HepG2 (cell line): ENCODE results near the gene CCDC50. TPM values are rescaled to one million over a fixed set of nuclear protein-coding genes. Genes with fewer than 3 reads are reported as not detected.

ENCODE experiments used
- ATAC-seq: fragments of 200-7000 bp; cut with Tn5 transposase; 3 replicates; pipeline ENCODE4 v1.9.1; 2020; ENCODE audit warnings: mild to moderate bottlenecking, moderate library complexity
- Bru-seq: library from RNA; stranded (reverse); fragments of 400-500 nt; gene quantifications from one replicate; lab custom pipeline; 2021; lab: Mats Ljungman, UMichigan
- BruChase-seq, 2 experiments: library from RNA; stranded (reverse); fragments of 400-500 nt; gene quantifications; one replicate each; lab custom pipeline; 2021; lab: Mats Ljungman, UMichigan
- BruUV-seq: library from RNA; stranded (reverse); fragments of 400-500 nt; replicated peaks from 2 replicates; lab custom pipeline; 2021; lab: Mats Ljungman, UMichigan
- CTCF ChIA-PET: fragments of 300-600 bp; formaldehyde crosslinking; extraction: SDS; loops from one replicate; lab custom pipeline; 2021; ENCODE audit warnings: low total read pairs, inconsistent platforms, low intra/inter-chr PET ratio; lab: Yijun Ruan, JAX
- POLR2A ChIA-PET: fragments of 350-600 bp; sonication (Branson Sonifier 250); formaldehyde crosslinking; loops from one replicate; lab custom pipeline; 2020; ENCODE audit warnings: antibody characterized with exemption, inconsistent platforms; lab: Yijun Ruan, JAX
- DNase-seq: peaks from one replicate; pipeline ENCODE4 v3.0.0-alpha.2; 2015; ENCODE audit warnings: low spot score
- FAIRE-seq: peaks from 3 replicates; lab custom pipeline; 2011; peaks lifted over from hg19 to GRCh38; lab: Jason Lieb, UNC
- H2AFZ ChIP-seq: one replicate; pipeline ENCODE4 v1.6.1; 2011; ENCODE audit warnings: low read length, inconsistent platforms
- H3K27ac ChIP-seq: fragments of 300-600 bp; 3 replicates; pipeline ENCODE4 v1.8.0; 2011; ENCODE audit warnings: mixed run types, mild to moderate bottlenecking, mixed read lengths, low read length, inconsistent platforms; ENCODE audit not compliant: insufficient read depth; ENCODE audit errors: extremely low read length
- H3K27me3 ChIP-seq, 2 experiments: fragments of 200-600 bp in 1 of 2; 2 replicates in 1 of 2; 3 replicates in 1 of 2; pipeline versions ENCODE4 v1.6.0 to v1.8.0; 2011; ENCODE audit warnings: low read length in 2 of 2, mild to moderate bottlenecking in 2 of 2, moderate library complexity in 2 of 2, inconsistent platforms in 1 of 2; ENCODE audit not compliant: insufficient read depth in 2 of 2, control insufficient read depth in 1 of 2
- H3K36me3 ChIP-seq, 2 experiments: fragments of 200-600 bp in 1 of 2; replicated peaks in 1 of 2; 2 replicates in 1 of 2; 3 replicates in 1 of 2; pipeline versions ENCODE4 v1.5.1 to v1.8.0; 2011; ENCODE audit warnings: low read length in 2 of 2, inconsistent platforms in 1 of 2; ENCODE audit not compliant: insufficient read depth in 2 of 2, control insufficient read depth in 1 of 2
- H3K4me1 ChIP-seq: 2 replicates; pipeline ENCODE4 v1.5.1; 2012; ENCODE audit warnings: low read length, inconsistent platforms; ENCODE audit not compliant: insufficient read depth
- H3K4me2 ChIP-seq: 2 replicates; pipeline ENCODE4 v1.6.0; 2011; ENCODE audit warnings: low read depth, low read length, inconsistent platforms
- H3K4me3 ChIP-seq, 3 experiments: fragments of 200-600 bp in 1 of 3; sonication (generic), shearing (Covaris generic) in 1 of 3; replicated peaks in 1 of 3; 2 replicates each; pipeline ENCODE4 v1.5.1; 2011 to 2016; ENCODE audit warnings: low read length in 3 of 3, inconsistent platforms in 2 of 3, low read depth in 2 of 3, mild to moderate bottlenecking in 2 of 3, control low read depth in 1 of 3, mixed read lengths in 1 of 3; ENCODE audit not compliant: insufficient read depth in 1 of 3
- H3K79me2 ChIP-seq: one replicate; pipeline ENCODE4 v1.6.1; 2011; ENCODE audit warnings: low read length, inconsistent platforms; ENCODE audit not compliant: insufficient read depth
- H3K9ac ChIP-seq: 2 replicates; pipeline ENCODE4 v1.6.0; 2011; ENCODE audit warnings: mild to moderate bottlenecking, low read depth, low read length, inconsistent platforms; ENCODE audit not compliant: insufficient read depth
- H3K9me3 ChIP-seq: 2 replicates; pipeline ENCODE4 v1.5.1; 2012; ENCODE audit warnings: mild to moderate bottlenecking, low read length
- H4K20me1 ChIP-seq: 2 replicates; pipeline ENCODE4 v1.6.0; 2011; ENCODE audit warnings: inconsistent platforms, mild to moderate bottlenecking, low read length, moderate library complexity; ENCODE audit not compliant: insufficient read depth
- ADNP ChIP-seq: sonication (generic); formaldehyde crosslinking; IDR thresholded peaks from 2 replicates; pipeline ENCODE4 v1.4.0; 2020; ENCODE audit warnings: missing genetic modification reagents
- ATF2 ChIP-seq: sonication (generic); formaldehyde crosslinking; IDR thresholded peaks from 2 replicates; pipeline ENCODE4 v1.4.0; 2020; ENCODE audit warnings: missing genetic modification reagents
- BCL6 ChIP-seq: IDR thresholded peaks from 2 replicates; pipeline ENCODE4 v1.6.1; 2016; ENCODE audit warnings: missing genetic modification reagents, missing compliant biosample characterization
- KDM1A ChIP-seq: IDR thresholded peaks from 2 replicates; pipeline ENCODE4 v1.6.1; 2016; ENCODE audit warnings: missing compliant biosample characterization
- KDM6A ChIP-seq: IDR thresholded peaks from 2 replicates; pipeline ENCODE4 v1.6.1; 2016; ENCODE audit warnings: low read depth
- MBNL3 ChIP-seq: fragments of 250-450 bp; sonication (Bioruptor Pico); conservative IDR thresholded peaks from 2 replicates; pipeline ENCODE4 v1.8.0; 2022; ENCODE audit warnings: mild to moderate bottlenecking, inconsistent platforms
- MTA1 ChIP-seq: sonication (generic); formaldehyde crosslinking; IDR thresholded peaks from 2 replicates; pipeline ENCODE4 v1.4.0; 2020; ENCODE audit warnings: missing genetic modification reagents, mild to moderate bottlenecking, borderline replicate concordance
- RNF2 ChIP-seq: fragments of 450-650 bp; conservative IDR thresholded peaks from 2 replicates; pipeline ENCODE4 v1.6.1; 2016; ENCODE audit warnings: low read depth
- ZC3H13 ChIP-seq: sonication (generic); formaldehyde crosslinking; IDR thresholded peaks from 2 replicates; pipeline ENCODE4 v1.8.1; 2023; ENCODE audit warnings: mild to moderate bottlenecking, missing genetic modification reagents, moderate library complexity
- WGBS: methylation state at CpG from one replicate; pipeline ENCODE4 v1.1.6; 2017; ENCODE audit warnings: low lambda C conversion rate; 5-methylcytosine and 5-hydroxymethylcytosine counted together
- in situ Hi-C: cut with HindIII; loops from 2 replicates; pipeline ENCODE4 v1.10.0; 2017; ENCODE audit warnings: low pct_unique_long_range_greater_than_20kb; ENCODE audit not compliant: extremely low pct_ligation_motif_present
- intact Hi-C: fragments of 100-400 bp; cut with micrococcal nuclease; formaldehyde crosslinking; loops from one replicate; pipeline ENCODE4 v1.10.0; 2022; ENCODE audit not compliant: unreplicated experiment
- long read RNA-seq, 2 experiments: library from RNA in 1 of 2; library from polyadenylated mRNA in 1 of 2; stranded (forward) in 1 of 2; unstranded in 1 of 2; transcript quantifications; one replicate each; pipeline ENCODE4 v2.0.0, GENCODE V29; 2019 to 2022
- polyA minus RNA-seq, 3 experiments: library from RNA; depleted of rRNA, polyadenylated mRNA; stranded (reverse); fragments of >200 nt; gene quantifications; 2 replicates each; pipeline ENCODE4 v1.2.3, GENCODE V29; 2011; ENCODE audit warnings: low replicate concordance in 1 of 3
- polyA plus RNA-seq, 8 experiments: library from polyadenylated mRNA; depleted of rRNA in 3 of 8; stranded (reverse) in 7 of 8; unstranded in 1 of 8; fragments of >200 nt; fragmentation: Illumina TruSeq in 4 of 8; extraction: Trizol in 4 of 8; gene quantifications; 2 replicates each; pipeline versions ENCODE4 v1.2.1 to v1.2.3, GENCODE V29; 2011 to 2016; ENCODE audit warnings: low read depth in 4 of 8, missing spikeins in 1 of 8, mixed read lengths in 1 of 8; ENCODE audit not compliant: insufficient read depth in 1 of 8
- total RNA-seq, 5 experiments: library from RNA; depleted of rRNA; stranded (reverse); fragments of >200 nt; fragmentation: Illumina TruSeq; extraction: Trizol; gene quantifications; 2 replicates each; pipeline ENCODE4 v1.2.3, GENCODE V29; 2016; ENCODE audit warnings: low read depth in 1 of 5
- TF ChIP-seq, protein P1 (sequence below), 2 experiments: fragments of 450-650 bp in 1 of 2; sonication (generic) in 1 of 2; formaldehyde crosslinking; IDR thresholded peaks; 2 replicates each; pipeline versions ENCODE4 v1.5.0 to v1.8.0; 2020 to 2022; ENCODE audit warnings: mild to moderate bottlenecking in 1 of 2, missing genetic modification reagents in 1 of 2
- TF ChIP-seq, protein P2 (sequence below): IDR thresholded peaks from 2 replicates; pipeline ENCODE4 v1.6.1; 2012; ENCODE audit warnings: low read depth, low read length, improper control_type of control experiment

Gene CCDC50
- total RNA-seq (2016; rRNA removed; fragmentation: Illumina TruSeq; extraction: Trizol) (66.4 and 84.6 TPM in 2 replicates), polyA plus RNA-seq (2011; rRNA removed) (42.8 and 47.6 TPM in 2 replicates), polyA minus RNA-seq (2011; rRNA and poly(A)+ RNA removed; ENCODE audit: low replicate concordance) (36.4 and 43.0 TPM in 2 replicates), Bru-seq, nascent RNA (percentile 95 among the genes with signal in this experiment), BruChase-seq, experiment 1, labeled RNA remaining after a 6-hour chase (percentile 91 among the genes with signal in this experiment), BruChase-seq, experiment 2, labeled RNA remaining after a 2-hour chase (percentile 93 among the genes with signal in this experiment)
- 64.1 and 70.2 TPM in 2 replicates for total RNA-seq (2016; cell fraction: cytosol; rRNA removed; fragmentation: Illumina TruSeq; extraction: Trizol; ENCODE audit: low read depth)
- total RNA-seq (2016; cell fraction: insoluble cytoplasmic fraction; rRNA removed; fragmentation: Illumina TruSeq; extraction: Trizol) = 64.3 and 82.0 TPM in 2 replicates
- total RNA-seq (2016; cell fraction: membrane; rRNA removed; fragmentation: Illumina TruSeq; extraction: Trizol) = 93.5 and 98.5 TPM in 2 replicates
- 42.1 and 53.1 TPM in 2 replicates for total RNA-seq (2016; cell fraction: nucleus; rRNA removed; fragmentation: Illumina TruSeq; extraction: Trizol)
- polyA plus RNA-seq (2011; cell fraction: cytosol; rRNA removed) = 36.3 and 39.4 TPM in 2 replicates
- polyA plus RNA-seq (2011; cell fraction: nucleus; rRNA removed) = 30.4 and 34.1 TPM in 2 replicates
- 57.1 and 80.5 TPM in 2 replicates for polyA plus RNA-seq (2012)
- 73.6 and 85.5 TPM in 2 replicates for polyA plus RNA-seq (2016; cell fraction: cytosol; fragmentation: Illumina TruSeq; extraction: Trizol; ENCODE audit: low read depth)
- 81.6 and 82.7 TPM in 2 replicates for polyA plus RNA-seq (2016; cell fraction: insoluble cytoplasmic fraction; fragmentation: Illumina TruSeq; extraction: Trizol; ENCODE audit: low read depth)
- polyA plus RNA-seq (2016; cell fraction: membrane; fragmentation: Illumina TruSeq; extraction: Trizol; ENCODE audit: low read depth) = 79.3 and 86.2 TPM in 2 replicates
- 44.8 and 45.2 TPM in 2 replicates for polyA plus RNA-seq (2016; cell fraction: nucleus; fragmentation: Illumina TruSeq; extraction: Trizol; ENCODE audit: insufficient read depth, low read depth)
- 45.0 and 52.9 TPM in 2 replicates for polyA minus RNA-seq (2011; cell fraction: cytosol; rRNA and poly(A)+ RNA removed)
- 135 and 139 TPM in 2 replicates for polyA minus RNA-seq (2011; cell fraction: nucleus; rRNA and poly(A)+ RNA removed)
- long read RNA-seq, experiment 1, transcript CCDC50-202 (11 exons, 1,926 nt) = major isoform, 82 of 97 reads
- long read RNA-seq, experiment 1, partial matches to known transcripts = 11 of 97 reads
- long read RNA-seq, experiment 1, other reads (novel, unspliced or antisense) = 4 of 97 reads
- long read RNA-seq, experiment 2, transcript CCDC50-202 (11 exons, 1,926 nt) = major isoform, 108 of 209 reads
- long read RNA-seq, experiment 2, partial matches to known transcripts = 43 of 209 reads
- long read RNA-seq, experiment 2, other reads (novel, unspliced or antisense) = 58 of 209 reads

- 0 out of 2 replicates have a peak, but pooled peaks cover 7% of the 10 kb centered on the region for H4K20me1 ChIP-seq
- H3K4me1 ChIP-seq = peaks cover 47% of the 10 kb centered on the region
- no peaks in the 10 kb centered on the region for H3K9me3 ChIP-seq
- WGBS = 2% methylated on average over 10 of the region's 63 CpGs
- peak within 1 kb of the TSS; percentile 89 for H2AFZ ChIP-seq
- in situ Hi-C loops = no loop called here
- FAIRE-seq (no peak), ATAC-seq (peak; percentile 89), DNase-seq (peak; percentile 77)
- BruUV-seq = no TSS peak
- H3K4me2 ChIP-seq = peak within 1 kb of the TSS; percentile 89
- peaks cover 47% of the 10 kb centered on the region for H3K79me2 ChIP-seq
- peak within 1 kb of the TSS; percentile 94 for H3K9ac ChIP-seq
- CTCF ChIA-PET = no interaction called here
- peak within 1 kb of the TSS; percentile 70 to 89 (median 88) for H3K4me3 ChIP-seq
- H3K27ac ChIP-seq = peak within 1 kb of the TSS; percentile 95
- intact Hi-C loops = loop anchor here (1.0 kb wide), 1 partner anchor 24 kb away; no protein-coding TSS in a partner anchor
- H3K27me3 ChIP-seq = no peaks in the 10 kb centered on the region
- POLR2A ChIA-PET = interaction anchor here (1.5 to 2.1 kb wide), 3 partner anchors 9 to 24 kb away, joined by 3 to 9 read pairs (median 5); no protein-coding TSS in a partner anchor
- H3K36me3 ChIP-seq = no peaks in the 10 kb centered on the region
- peak; percentile 41; the same call in 1 of the 2 replicates for TF ChIP-seq KDM1A
- TF ChIP-seq ADNP (CRISPR knock-in tag) = no peak
- TF ChIP-seq, protein P1, sequence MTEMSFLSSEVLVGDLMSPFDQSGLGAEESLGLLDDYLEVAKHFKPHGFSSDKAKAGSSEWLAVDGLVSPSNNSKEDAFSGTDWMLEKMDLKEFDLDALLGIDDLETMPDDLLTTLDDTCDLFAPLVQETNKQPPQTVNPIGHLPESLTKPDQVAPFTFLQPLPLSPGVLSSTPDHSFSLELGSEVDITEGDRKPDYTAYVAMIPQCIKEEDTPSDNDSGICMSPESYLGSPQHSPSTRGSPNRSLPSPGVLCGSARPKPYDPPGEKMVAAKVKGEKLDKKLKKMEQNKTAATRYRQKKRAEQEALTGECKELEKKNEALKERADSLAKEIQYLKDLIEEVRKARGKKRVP (CRISPR knock-in tag; IDR thresholded peaks at IDR 0.05) = peak in 1 of 2 experiments; percentile 63; a peak in 2 of 4 replicates
- 0 out of 2 replicates have a peak, but pooled peaks have one; percentile 38 for TF ChIP-seq RNF2
- no peak for TF ChIP-seq MBNL3 (CRISPR knock-in tag)
- TF ChIP-seq, protein P2, sequence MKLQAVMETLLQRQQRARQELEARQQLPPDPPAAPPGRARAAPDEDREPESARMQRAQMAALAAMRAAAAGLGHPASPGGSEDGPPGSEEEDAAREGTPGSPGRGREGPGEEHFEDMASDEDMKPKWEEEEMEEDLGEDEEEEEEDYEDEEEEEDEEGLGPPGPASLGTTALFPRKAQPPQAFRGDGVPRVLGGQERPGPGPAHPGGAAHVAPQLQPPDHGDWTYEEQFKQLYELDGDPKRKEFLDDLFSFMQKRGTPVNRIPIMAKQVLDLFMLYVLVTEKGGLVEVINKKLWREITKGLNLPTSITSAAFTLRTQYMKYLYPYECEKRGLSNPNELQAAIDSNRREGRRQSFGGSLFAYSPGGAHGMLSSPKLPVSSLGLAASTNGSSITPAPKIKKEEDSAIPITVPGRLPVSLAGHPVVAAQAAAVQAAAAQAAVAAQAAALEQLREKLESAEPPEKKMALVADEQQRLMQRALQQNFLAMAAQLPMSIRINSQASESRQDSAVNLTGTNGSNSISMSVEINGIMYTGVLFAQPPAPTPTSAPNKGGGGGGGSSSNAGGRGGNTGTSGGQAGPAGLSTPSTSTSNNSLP = peak; percentile 28; the same call in 1 of the 2 replicates
- TF ChIP-seq ATF2 = peak; percentile 81; the same call in 1 of the 2 replicates
- TF ChIP-seq MTA1 (CRISPR knock-in tag) = peak; percentile 26; the same call in 1 of the 2 replicates
- TF ChIP-seq ZC3H13 = no peak
- TF ChIP-seq KDM6A (CRISPR knock-in tag) = no peak; the same call in 1 of the 2 replicates
- TF ChIP-seq BCL6 (CRISPR knock-in tag) = peak; percentile 59; the same call in 1 of the 2 replicates
Observed at GRCh38 chr3:191328962-191329653, at the start of gene CCDC50. Gene CCDC50, plus strand, starts transcription at chr3:191329394. Its CDS starts 281 bp downstream, at chr3:191329675.
